Fibroblast of lung (primary cell): ENCODE measurements around the gene NCK2.

Experiments
- EZH2 ChIP-seq: IDR thresholded peaks from 2 replicates; pipeline ENCODE4 v1.5.1; 2012; ENCODE audit warnings: low read length, control low read depth, mild to moderate bottlenecking; ENCODE audit errors: missing control alignments
- TF ChIP-seq, protein P1 (sequence below), 2 donors: IDR thresholded peaks in 1 of 2; conservative IDR thresholded peaks in 1 of 2; 1 replicate in 1 of 2; 2 replicates in 1 of 2; pipeline ENCODE4 v1.5.1; 2011 to 2012; ENCODE audit warnings: low read length in 2 of 2, control low read depth in 1 of 2, inconsistent platforms in 1 of 2, low read depth in 1 of 2, mild to moderate bottlenecking in 1 of 2

DNA sequence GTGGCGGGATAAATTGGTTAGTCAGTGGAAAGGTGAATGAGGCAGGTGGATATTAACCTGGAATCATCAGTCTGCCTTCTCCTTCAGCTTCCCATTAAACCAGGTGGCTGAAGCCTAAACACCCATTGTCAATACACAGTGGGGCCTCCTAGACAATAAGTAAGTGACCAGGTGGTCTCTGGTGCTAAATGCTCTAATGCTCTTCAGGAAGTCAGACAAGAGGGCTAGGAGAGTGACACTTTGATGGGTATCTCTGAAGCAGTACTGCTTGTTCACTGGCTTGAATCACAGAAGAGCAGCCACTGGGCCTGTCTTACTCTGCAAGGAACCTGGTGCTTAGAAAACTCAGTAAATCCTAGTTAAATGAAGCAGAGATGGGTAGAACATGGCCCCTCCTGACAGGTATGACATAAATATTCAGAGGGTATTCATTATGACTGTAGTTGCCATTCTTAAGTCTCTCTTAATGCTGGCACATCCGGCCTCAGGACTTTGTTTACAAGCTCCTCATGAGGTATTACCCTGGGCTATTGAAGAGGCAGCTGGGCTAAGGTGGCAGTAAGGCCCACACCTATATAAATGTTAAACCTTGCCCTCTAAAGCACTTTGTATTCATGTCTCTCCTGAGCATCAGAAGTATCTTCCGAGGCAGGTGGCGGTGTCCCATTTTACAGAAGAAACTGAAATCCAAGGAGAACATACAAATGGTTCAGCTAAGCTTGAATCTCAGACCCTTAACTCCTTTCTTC is 104.9 kb downstream of the NCK2 start:
- TF ChIP-seq, protein P1, sequence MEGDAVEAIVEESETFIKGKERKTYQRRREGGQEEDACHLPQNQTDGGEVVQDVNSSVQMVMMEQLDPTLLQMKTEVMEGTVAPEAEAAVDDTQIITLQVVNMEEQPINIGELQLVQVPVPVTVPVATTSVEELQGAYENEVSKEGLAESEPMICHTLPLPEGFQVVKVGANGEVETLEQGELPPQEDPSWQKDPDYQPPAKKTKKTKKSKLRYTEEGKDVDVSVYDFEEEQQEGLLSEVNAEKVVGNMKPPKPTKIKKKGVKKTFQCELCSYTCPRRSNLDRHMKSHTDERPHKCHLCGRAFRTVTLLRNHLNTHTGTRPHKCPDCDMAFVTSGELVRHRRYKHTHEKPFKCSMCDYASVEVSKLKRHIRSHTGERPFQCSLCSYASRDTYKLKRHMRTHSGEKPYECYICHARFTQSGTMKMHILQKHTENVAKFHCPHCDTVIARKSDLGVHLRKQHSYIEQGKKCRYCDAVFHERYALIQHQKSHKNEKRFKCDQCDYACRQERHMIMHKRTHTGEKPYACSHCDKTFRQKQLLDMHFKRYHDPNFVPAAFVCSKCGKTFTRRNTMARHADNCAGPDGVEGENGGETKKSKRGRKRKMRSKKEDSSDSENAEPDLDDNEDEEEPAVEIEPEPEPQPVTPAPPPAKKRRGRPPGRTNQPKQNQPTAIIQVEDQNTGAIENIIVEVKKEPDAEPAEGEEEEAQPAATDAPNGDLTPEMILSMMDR (conservative IDR thresholded peaks at IDR 0.05 in 1 of 2, IDR thresholded peaks at IDR 0.05 in 1 of 2; ENCODE audit: low read depth in 1 of 2, low read length in 2 of 2) = no peak
- no peak for TF ChIP-seq EZH2
